22Rv1 (cell line): Measurements from ENCODE around the gene ZNF410.

Experiments
- H3K27ac ChIP-seq: fragments of 450-650 bp; 2 replicates; pipeline ENCODE4 v1.5.1; 2017
- CTCF ChIP-seq: fragments of 450-650 bp; IDR thresholded peaks from 2 replicates; pipeline ENCODE4 v1.5.1; 2017; ENCODE audit warnings: mild to moderate bottlenecking
- ZFX ChIP-seq: fragments of 450-650 bp; IDR thresholded peaks from 2 replicates; pipeline ENCODE4 v1.6.1; 2017; ENCODE audit warnings: antibody characterized with exemption, borderline replicate concordance

ZNF410 gene

GRCh38 chr14:73955674-73956073 lies 69.0 kb downstream of the ZNF410 start:
- H3K27ac ChIP-seq = no peak overlapping the region
- TF ChIP-seq CTCF (no peak), ZFX (no peak)

GRCh38 chr14:73958591-73958990 lies 71.9 kb downstream of the ZNF410 start:
- no peak overlapping the region for H3K27ac ChIP-seq
- no peak for TF ChIP-seq ZFX
- no peak for TF ChIP-seq CTCF

DNA sequence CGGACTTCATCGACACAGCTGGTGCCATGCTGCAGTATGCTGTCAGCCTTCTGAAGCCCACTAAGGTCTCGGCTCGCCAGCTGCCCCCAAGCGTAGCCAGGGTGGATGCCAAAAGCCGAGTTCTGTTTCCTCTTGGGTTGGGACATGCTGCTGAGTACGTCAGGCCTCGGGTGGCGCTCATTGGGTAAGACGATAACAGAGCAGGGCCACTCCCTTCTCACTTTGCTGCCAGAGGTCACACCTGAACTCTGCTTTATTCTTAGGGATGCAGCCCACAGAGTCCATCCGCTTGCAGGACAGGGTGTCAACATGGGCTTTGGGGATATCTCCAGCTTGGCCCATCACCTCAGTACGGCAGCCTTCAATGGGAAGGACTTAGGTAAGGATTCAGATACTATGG lies 74.5 kb downstream of the ZNF410 start:
- H3K27ac ChIP-seq = no peak overlapping the region
- TF ChIP-seq CTCF = no peak
- no peak for TF ChIP-seq ZFX

DNA sequence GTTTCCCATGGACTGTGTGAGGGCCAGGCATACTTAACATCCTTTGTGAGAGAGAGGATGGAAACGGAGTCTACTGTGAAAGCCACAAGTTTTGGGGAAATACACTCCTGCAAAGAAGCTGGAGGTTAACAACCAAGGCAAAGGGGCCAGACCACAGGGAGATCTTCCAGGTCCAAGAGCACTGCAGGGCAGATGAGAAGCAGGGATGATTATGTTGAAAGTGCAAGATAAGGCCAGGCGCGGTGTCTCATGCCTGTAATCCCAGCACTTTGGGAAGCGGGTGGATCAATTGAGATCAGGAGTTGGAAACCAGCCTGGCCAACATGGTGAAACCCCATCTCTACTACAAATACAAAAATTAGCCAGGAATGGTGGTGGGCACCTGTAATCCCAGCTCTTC lies 78.6 kb downstream of the ZNF410 start:
- TF ChIP-seq ZFX (no peak), CTCF (no peak)
- no peak overlapping the region for H3K27ac ChIP-seq

- no peak for TF ChIP-seq CTCF
- no peak for TF ChIP-seq ZFX
- H3K27ac ChIP-seq = no peak overlapping the region
Observed at GRCh38 chr14:73968885-73969284, 82.2 kb downstream of the ZNF410 start.

DNA sequence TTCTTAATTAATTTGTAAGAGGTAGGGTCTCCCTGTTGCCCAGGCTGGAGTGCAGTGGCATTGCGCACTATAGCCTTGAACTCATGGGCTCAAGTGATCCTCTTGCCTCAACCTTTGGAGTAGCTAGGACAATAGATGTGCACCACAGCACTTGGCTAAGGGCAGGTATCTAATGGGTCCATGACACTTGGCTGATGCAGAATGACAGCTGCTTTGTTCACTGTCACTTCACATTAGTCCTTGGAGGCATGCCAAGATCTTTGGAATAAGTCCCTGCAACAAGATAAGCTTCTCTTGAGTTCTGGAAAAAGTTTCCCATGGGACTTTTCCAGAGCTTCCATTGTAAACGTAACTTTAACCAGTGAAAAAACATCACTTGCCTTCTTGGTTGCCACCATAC lies 86.8 kb downstream of the ZNF410 start:
- H3K27ac ChIP-seq = no peak overlapping the region
- TF ChIP-seq CTCF (no peak), ZFX (no peak)

DNA sequence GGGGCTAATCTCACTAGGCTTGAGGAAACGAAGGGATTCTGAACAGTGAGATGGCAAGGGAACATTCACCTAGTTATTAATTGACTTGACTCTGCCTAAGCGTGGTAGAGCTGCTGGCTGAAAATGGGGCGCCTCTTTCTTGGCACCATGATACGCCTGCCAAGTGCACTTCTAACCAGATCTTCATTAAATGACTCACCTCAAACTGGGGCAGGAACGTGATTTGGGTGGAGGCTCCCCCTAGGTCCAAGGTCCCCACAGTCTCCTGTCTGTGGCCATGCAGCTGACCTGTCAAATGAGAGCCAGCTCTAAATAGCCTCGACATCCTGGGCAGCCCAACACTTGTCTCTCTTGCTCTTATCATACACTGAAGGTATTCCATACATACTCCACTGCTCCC lies 89.5 kb downstream of the ZNF410 start:
- H3K27ac ChIP-seq = no peak overlapping the region
- TF ChIP-seq ZFX = no peak
- TF ChIP-seq CTCF = no peak
